HUES48 (cell line): ENCODE measurements around the gene FBLL1.

ENCODE experiments used
- H3K27ac ChIP-seq: one replicate; pipeline ENCODE4 v1.7.0; 2013; ENCODE audit warnings: low read depth, low read length, inconsistent platforms
- H3K27me3 ChIP-seq: 2 replicates; pipeline ENCODE4 v1.6.1; 2013; ENCODE audit warnings: mild to moderate bottlenecking, low read length; ENCODE audit not compliant: control insufficient read depth, insufficient read depth
- H3K36me3 ChIP-seq: 2 replicates; pipeline ENCODE4 v1.6.1; 2013; ENCODE audit warnings: low read length; ENCODE audit not compliant: control insufficient read depth, insufficient read depth
- H3K4me1 ChIP-seq: 2 replicates; pipeline ENCODE4 v1.6.1; 2013; ENCODE audit warnings: mild to moderate bottlenecking, low read length; ENCODE audit not compliant: control insufficient read depth, insufficient read depth
- H3K4me3 ChIP-seq: 2 replicates; pipeline ENCODE4 v1.5.1; 2013; ENCODE audit warnings: mild to moderate bottlenecking, low read depth, low read length
- H3K9ac ChIP-seq: 2 replicates; pipeline ENCODE4 v1.6.1; 2013; ENCODE audit warnings: mild to moderate bottlenecking, low read depth, low read length, moderate library complexity
- H3K9me3 ChIP-seq: 2 replicates; pipeline ENCODE4 v1.6.1; 2013; ENCODE audit warnings: low read length; ENCODE audit not compliant: control insufficient read depth, insufficient read depth

The FBLL1 gene

DNA sequence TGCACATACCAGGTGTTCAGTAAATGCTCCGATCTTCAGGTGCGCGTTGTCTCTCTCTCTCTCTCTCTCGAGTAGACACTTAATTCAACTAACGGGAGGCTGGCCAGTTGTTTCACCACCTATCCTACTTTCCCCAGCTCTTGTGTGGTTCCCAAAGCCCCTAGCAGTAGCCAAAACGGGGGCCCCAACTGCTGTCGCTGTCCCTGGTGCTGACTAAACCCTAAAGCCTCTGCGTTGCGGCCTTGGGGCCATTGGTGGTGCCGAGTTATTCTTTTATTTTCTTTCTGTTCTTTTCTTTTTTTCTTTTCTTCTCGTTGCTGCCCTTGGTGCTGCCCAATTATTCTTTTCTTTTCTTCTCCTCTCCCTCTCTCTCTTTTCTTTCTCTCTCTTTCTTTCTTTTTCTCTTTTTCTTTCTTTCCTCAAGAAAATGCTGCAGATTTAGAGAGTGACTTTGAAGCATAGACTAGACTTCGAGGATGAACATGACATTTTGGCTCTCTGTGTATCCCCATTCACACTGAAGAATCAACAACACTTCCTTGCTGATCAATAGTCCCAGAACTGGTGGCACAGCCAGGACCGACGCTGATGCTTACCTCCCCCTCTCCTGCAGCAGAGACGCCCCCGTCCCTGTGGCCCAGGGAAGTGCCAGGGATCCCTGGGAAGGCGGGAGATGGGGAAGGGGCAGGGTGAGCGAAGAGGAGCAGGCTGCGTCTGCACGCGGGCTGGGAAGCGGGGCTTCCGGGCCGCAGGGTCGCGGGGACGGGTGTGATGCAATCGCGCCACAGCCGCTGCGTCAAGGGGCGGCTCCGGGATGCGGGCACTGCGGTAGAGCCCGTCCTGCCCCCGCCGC, at the start of gene FBLL1:
FBLL1 (plus strand) TSS at position 785 of the 853 bp plus-strand sequence. CDS start 200 bp downstream, outside the sequence.
- no peak within 1 kb of the TSS for H3K27ac ChIP-seq
- H3K9ac ChIP-seq = peak within 1 kb of the TSS; percentile 57; the same call in 1 of the 2 replicates
- H3K36me3 ChIP-seq = no peaks in the 10 kb centered on the region
- peak within 1 kb of the TSS; percentile 71 for H3K4me3 ChIP-seq
- H3K27me3 ChIP-seq = peaks cover 24% of the 10 kb centered on the region
- peaks cover 20% of the 10 kb centered on the region for H3K4me1 ChIP-seq
- H3K9me3 ChIP-seq = no peaks in the 10 kb centered on the region

DNA sequence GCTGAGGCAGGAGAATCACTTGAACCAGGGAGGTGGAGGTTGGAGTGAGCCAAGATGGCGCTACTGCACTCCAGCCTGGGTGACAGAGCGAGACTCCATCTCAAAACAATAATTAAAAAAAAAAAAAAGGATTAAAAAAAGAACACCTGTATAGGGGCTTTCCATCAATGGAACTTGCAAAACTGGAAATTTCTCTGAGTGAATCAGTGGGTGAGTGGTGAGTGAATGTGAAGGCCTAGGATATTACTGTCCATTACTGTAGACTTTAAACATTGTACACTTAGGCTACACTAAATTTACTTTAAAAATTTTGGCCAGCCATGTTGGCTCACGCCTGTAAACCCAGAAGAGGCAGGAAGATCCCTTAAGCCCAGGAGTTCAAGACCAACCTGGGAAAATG, 48.5 kb upstream of the FBLL1 start:
- no peaks in the 10 kb centered on the region for H3K4me1 ChIP-seq
- no peak overlapping the region for H3K4me3 ChIP-seq
- H3K27me3 ChIP-seq = no peaks in the 10 kb centered on the region
- no peak overlapping the region for H3K9ac ChIP-seq
- no peaks in the 10 kb centered on the region for H3K36me3 ChIP-seq
- H3K9me3 ChIP-seq = no peaks in the 10 kb centered on the region
- no peak overlapping the region for H3K27ac ChIP-seq

DNA sequence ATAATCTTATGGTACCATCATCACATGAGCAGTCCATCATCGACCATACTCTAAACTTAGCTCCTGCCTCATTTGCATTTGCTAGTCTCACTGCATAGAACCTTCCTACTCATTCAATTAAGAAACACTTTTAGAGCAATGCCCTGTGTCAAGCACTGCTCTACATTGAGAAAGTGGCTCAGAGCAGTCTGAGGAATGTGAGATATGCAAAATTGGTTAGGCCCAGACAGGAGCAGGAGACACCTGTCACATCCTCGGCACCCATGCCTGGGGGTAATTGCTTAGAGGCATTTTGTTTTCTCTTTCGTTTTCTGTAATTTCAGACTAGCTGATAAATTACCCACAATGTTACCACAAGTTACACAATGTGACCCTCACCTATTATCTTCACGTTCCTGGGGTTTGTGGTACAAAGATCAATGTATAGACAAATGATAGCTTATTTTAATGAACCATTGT, 47.7 kb upstream of the FBLL1 start:
- H3K4me3 ChIP-seq = no peak overlapping the region
- no peaks in the 10 kb centered on the region for H3K4me1 ChIP-seq
- H3K9ac ChIP-seq = no peak overlapping the region
- H3K27ac ChIP-seq = no peak overlapping the region
- no peaks in the 10 kb centered on the region for H3K9me3 ChIP-seq
- no peaks in the 10 kb centered on the region for H3K36me3 ChIP-seq
- no peaks in the 10 kb centered on the region for H3K27me3 ChIP-seq

DNA sequence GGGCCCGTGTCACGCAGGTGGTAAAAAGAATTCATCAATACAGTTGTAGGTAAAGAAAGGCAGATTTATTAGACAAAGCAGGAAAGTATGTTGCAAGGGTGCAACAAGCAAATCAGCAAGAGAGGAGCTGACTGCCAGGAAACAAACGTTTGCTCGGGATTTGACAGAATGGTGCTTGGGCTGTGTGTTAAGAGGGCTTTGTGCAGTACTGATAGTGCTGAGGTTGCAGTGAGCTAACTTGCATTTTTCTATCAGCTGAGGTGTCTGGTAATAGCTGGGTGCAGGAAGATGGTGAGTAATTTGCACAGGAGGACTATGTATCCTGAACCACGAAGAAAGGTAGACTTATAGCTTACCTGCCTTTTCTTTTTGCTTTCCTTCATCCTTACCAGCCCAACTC, 46.7 kb upstream of the FBLL1 start:
- no peaks in the 10 kb centered on the region for H3K36me3 ChIP-seq
- no peak overlapping the region for H3K4me3 ChIP-seq
- no peaks in the 10 kb centered on the region for H3K9me3 ChIP-seq
- no peaks in the 10 kb centered on the region for H3K27me3 ChIP-seq
- H3K4me1 ChIP-seq = peaks cover 2% of the 10 kb centered on the region; the same call in 1 of the 2 replicates
- no peak overlapping the region for H3K9ac ChIP-seq
- H3K27ac ChIP-seq = no peak overlapping the region

DNA sequence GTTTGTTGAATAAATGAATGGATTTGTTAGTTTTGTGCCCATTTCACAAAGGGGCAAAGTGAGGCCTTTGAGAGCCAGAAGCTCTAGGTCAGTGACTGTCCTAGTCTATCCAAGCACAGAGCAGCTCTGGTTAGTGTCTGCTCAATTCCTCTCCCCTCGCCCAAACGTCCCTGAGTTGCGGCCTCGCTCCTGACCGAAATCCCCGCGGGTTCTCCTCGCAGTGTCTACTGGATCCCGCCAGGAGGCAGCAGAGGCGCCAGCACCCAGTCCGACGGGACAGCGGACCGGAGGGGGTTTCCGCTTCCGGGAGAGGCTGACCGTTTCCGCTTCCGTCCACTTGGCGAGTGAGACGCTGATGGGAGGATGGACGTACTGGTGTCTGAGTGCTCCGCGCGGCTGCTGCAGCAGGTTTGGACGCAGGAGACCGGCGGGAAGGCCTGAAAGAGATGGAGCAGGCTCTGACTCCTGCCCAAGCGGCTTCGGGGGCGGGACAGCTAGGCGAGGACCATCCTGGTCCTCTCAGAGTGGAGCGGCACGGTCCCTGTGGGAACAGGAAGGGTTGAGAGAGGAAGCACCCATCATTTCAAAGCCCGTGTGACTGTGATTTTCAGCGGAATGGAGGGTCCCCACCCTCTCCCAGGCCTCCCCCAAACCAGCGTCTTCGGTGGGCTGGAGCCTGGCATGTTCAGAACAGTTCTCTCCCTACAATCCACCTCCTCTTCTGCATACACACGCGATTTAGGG, 42.8 kb upstream of the FBLL1 start, which contains the start of gene RARS1:
RARS1 (plus strand) TSS at position 336 of the 744 bp plus-strand sequence; CDS start at position 364, 28 bp downstream.
- peak within 1 kb of the TSS; percentile 90 for H3K4me3 ChIP-seq
- peaks cover 36% of the 10 kb centered on the region for H3K36me3 ChIP-seq
- H3K27ac ChIP-seq = no peak within 1 kb of the TSS

DNA sequence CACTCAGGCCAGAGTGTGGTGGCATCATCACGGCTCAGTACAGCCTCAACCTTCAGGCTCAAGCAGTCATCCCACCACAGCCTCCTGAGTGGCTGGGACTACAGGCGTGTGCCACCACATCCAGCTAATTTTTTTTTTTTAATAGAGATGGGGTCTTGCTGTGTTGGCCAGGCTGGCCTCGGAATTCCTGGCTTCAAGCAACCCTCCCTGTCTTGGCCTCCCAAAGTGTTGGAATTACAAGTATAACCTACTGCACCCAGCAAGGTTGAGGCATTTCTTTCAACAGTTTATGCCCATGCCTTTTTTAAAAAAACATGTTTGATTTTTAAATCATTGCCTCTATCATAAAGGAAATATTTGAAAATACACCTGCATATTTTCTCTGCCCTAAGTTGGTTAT, 40.0 kb upstream of the FBLL1 start:
- Histone ChIP-seq H3K9me3 (no peaks in the 10 kb centered on the region), H3K36me3 (peaks cover 64% of the 10 kb centered on the region), H3K27me3 (no peaks in the 10 kb centered on the region), H3K9ac (no peak overlapping the region), H3K4me1 (peaks cover 3% of the 10 kb centered on the region; the same call in 1 of the 2 replicates), H3K4me3 (no peak overlapping the region), H3K27ac (no peak overlapping the region)

More for the DNA sequence above, 42.8 kb upstream of the FBLL1 start, which contains the start of gene RARS1:
- H3K27me3 ChIP-seq = no peaks in the 10 kb centered on the region
- H3K9ac ChIP-seq = peak within 1 kb of the TSS; percentile 49
- H3K4me1 ChIP-seq = peaks cover 3% of the 10 kb centered on the region; the same call in 1 of the 2 replicates
- no peaks in the 10 kb centered on the region for H3K9me3 ChIP-seq

DNA sequence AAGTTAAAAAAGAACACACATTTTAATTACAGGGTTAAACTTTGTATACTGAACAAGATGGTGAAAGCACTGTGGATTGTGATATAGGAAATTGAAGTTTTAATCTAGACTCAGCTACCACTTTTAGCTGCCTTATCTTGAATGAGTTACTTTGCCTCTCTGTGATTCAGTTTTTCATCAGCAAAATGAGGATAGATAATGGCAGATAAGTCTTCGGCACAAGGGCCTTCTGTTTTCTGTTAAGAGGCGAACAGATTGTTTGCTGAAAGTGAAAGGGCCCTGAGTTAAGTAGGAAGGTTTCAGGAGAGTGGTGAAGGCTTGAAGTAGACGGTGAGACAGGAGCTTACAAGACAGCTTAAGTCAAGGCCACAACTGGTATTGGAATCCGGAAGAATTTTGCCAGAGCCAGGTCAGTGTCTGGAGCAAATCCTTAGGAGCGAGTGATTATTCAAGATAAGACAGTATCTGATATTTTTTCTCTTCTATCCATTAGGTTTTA, 35.0 kb upstream of the FBLL1 start:
- Histone ChIP-seq H3K27ac (no peak overlapping the region), H3K9ac (no peak overlapping the region), H3K4me1 (no peaks in the 10 kb centered on the region), H3K36me3 (peaks cover 99% of the 10 kb centered on the region), H3K9me3 (no peaks in the 10 kb centered on the region), H3K4me3 (no peak overlapping the region), H3K27me3 (no peaks in the 10 kb centered on the region)

DNA sequence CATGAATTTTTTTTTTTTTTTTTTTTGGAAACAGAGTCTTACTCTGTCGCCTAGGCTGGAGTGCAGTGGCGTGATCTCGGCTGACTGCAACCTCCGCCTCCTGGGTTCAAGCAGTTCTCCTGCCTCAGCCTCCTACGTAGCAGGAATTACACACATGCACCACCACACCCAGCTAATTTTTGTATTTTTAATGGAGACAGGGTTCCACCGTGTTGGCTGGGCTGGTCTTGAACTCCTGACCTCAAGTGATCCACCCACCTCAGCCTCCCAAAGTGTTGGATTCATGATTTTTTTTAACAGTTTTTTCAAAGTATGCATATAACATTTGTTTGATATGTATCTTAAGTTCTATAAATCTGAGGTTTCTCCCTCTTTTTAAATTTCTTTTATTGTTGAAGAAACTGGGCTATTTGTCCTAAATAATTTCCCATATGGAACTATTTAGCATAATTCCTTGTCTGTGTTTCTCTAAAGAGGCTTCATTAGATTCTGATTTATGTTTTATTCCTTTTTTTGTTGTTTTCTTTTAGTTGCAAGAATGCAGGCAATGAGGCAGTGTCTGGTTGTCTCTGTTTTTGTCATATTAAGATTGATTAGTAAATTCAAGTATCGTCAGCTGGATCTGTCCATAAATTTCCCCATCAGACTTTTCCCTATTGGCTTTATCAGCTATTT, 26.4 kb upstream of the FBLL1 start:
- Histone ChIP-seq H3K9ac (no peak overlapping the region), H3K27me3 (no peaks in the 10 kb centered on the region), H3K9me3 (no peaks in the 10 kb centered on the region), H3K4me1 (no peaks in the 10 kb centered on the region), H3K27ac (no peak overlapping the region), H3K36me3 (peaks cover 93% of the 10 kb centered on the region), H3K4me3 (no peak overlapping the region)

DNA sequence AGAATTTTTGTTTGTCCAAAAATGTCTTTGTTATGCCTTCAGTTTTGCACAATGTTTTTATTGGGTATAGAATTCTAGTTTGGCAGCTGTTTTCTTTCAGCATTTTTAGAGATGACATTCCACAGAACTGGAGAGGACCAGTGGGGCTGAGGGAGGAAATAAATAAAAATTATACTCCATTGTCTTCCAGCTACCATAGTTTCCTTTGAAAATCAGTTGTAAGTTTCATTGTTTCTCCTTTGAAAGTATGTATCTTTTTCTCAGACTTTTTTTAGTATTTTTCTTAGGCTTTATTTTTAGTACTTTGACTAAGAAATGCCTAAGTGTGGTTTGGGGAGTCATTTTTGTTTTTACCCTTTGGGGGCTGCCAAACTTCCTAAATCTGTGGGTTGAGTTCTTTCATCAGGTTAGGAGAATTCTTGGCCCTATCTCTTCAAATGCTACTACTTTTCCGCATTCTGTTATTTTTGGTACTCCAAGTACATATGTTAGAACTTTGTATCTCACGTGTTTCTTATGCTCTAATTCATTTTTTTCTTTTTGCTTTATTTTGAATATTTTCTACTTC, 15.2 kb upstream of the FBLL1 start:
- Histone ChIP-seq H3K9ac (no peak overlapping the region), H3K27me3 (no peaks in the 10 kb centered on the region), H3K9me3 (no peaks in the 10 kb centered on the region), H3K27ac (no peak overlapping the region), H3K4me3 (no peak overlapping the region), H3K4me1 (no peaks in the 10 kb centered on the region), H3K36me3 (peaks cover 99% of the 10 kb centered on the region)

DNA sequence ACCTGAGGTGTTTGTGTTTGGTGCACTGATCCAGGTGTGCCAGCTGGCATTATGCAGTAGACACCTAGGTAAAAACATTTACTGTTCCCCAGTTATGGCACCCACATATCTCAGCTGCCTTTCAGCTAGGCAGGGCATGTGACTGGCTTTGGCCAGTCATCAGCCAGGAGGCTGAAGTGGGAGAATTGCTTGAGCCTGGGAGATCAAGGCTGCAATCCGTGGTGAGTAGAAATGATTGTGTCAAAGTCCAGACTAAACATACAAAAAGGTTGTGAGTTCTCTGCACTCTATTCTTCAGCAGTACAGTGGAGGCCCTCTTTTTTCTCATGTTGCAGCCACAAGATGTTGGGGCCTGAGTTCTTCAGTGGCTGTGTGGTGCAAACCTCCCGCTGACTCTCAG, 3.2 kb upstream of the FBLL1 start:
- no peak overlapping the region for H3K27ac ChIP-seq
- H3K4me1 ChIP-seq = peaks cover 5% of the 10 kb centered on the region
- peaks cover 24% of the 10 kb centered on the region for H3K27me3 ChIP-seq
- H3K36me3 ChIP-seq = no peaks in the 10 kb centered on the region
- no peak overlapping the region for H3K4me3 ChIP-seq
- H3K9ac ChIP-seq = no peak overlapping the region
- no peaks in the 10 kb centered on the region for H3K9me3 ChIP-seq
